ENCODE data around the gene GPR55. TPM values are rescaled to one million over a fixed set of nuclear protein-coding genes. Genes with fewer than 3 reads are reported as not detected.

The GPR55 gene
- total RNA-seq, 1 experiment from 2014 or later: not detected

DNA sequence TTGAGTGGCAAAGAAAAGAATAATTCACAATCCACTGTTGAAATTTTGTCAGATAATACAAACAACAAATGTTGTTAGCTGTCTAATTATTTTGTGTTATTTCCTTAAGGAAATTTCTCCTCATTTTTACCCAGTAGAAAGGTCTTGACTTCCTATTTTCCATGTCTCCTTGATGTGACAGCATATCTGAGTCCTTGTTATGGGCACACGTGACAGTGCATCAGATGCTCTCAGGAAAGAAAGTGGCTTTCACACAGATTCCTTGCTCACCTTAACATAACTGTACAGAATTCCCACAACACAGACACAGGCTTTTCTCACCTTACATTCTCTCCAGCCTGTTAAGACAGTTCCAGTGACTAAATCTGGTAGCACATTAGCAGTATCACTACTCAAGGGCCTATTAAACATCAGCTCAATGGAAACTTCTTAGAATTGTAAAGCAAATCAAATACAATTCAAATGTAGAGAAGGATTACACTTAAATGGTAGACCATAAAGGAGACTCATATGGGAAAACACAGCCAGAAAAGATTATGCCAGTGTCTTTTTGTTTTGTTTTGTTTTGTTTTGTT lies 30.2 kb upstream of the GPR55 start:
- H3K4me3 Mint-ChIP-seq (ENCODE audit: low read depth, unreplicated experiment): no peak overlapping the region
- TF ChIP-seq, protein P1, sequence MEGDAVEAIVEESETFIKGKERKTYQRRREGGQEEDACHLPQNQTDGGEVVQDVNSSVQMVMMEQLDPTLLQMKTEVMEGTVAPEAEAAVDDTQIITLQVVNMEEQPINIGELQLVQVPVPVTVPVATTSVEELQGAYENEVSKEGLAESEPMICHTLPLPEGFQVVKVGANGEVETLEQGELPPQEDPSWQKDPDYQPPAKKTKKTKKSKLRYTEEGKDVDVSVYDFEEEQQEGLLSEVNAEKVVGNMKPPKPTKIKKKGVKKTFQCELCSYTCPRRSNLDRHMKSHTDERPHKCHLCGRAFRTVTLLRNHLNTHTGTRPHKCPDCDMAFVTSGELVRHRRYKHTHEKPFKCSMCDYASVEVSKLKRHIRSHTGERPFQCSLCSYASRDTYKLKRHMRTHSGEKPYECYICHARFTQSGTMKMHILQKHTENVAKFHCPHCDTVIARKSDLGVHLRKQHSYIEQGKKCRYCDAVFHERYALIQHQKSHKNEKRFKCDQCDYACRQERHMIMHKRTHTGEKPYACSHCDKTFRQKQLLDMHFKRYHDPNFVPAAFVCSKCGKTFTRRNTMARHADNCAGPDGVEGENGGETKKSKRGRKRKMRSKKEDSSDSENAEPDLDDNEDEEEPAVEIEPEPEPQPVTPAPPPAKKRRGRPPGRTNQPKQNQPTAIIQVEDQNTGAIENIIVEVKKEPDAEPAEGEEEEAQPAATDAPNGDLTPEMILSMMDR (IDR thresholded peaks at IDR 0.05; ENCODE audit: unreplicated experiment): no peak
- intact Hi-C loops (cut with micrococcal nuclease; ENCODE audit: unreplicated experiment): no loop called here
- BruUV-seq (replicated peaks): no TSS peak
- H3K36me3 Mint-ChIP-seq (ENCODE audit: insufficient read depth, unreplicated experiment): no peaks in the 10 kb centered on the region
- no peak for DNase-seq
- H3K27ac Mint-ChIP-seq (ENCODE audit: unreplicated experiment): no peak overlapping the region
- CTCF ChIA-PET: no interaction called here
- peaks cover 9% of the 10 kb centered on the region for H3K4me1 Mint-ChIP-seq (ENCODE audit: low read depth, unreplicated experiment)
- H3K9me3 Mint-ChIP-seq (ENCODE audit: low read depth, unreplicated experiment): no peaks in the 10 kb centered on the region
- peaks cover 96% of the 10 kb centered on the region for H3K27me3 Mint-ChIP-seq (ENCODE audit: unreplicated experiment)

DNA sequence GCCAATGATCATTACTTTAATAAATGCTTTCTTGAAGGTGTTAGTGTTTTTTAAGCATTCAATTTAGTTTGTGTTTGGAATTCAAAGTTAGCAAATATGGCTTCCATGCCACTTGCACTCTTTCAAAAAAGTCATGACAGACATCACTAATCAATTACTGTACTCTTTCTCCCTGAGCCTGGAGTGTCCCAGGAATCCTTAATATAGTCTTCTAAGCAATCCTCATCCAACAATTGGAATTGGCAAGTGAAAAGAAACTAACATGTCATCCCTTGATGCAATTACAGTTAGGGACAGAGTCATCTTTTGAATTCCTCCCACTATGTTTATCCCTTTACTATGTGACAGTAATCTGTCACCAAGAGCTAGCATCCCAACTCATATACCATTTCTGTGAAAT lies 29.7 kb upstream of the GPR55 start:
- Mint-ChIP-seq H3K4me3 (ENCODE audit: low read depth, unreplicated experiment) (no peak overlapping the region), H3K27me3 (ENCODE audit: unreplicated experiment) (peaks cover 96% of the 10 kb centered on the region), H3K27ac (ENCODE audit: unreplicated experiment) (no peak overlapping the region), H3K36me3 (ENCODE audit: insufficient read depth, unreplicated experiment) (no peaks in the 10 kb centered on the region), H3K4me1 (ENCODE audit: low read depth, unreplicated experiment) (peaks cover 9% of the 10 kb centered on the region), H3K9me3 (ENCODE audit: low read depth, unreplicated experiment) (no peaks in the 10 kb centered on the region)
- TF ChIP-seq, protein P1 (IDR thresholded peaks at IDR 0.05; ENCODE audit: unreplicated experiment): no peak
- CTCF ChIA-PET: no interaction called here
- no TSS peak for BruUV-seq (replicated peaks)
- intact Hi-C loops (cut with micrococcal nuclease; ENCODE audit: unreplicated experiment): no loop called here
- DNase-seq: no peak

DNA sequence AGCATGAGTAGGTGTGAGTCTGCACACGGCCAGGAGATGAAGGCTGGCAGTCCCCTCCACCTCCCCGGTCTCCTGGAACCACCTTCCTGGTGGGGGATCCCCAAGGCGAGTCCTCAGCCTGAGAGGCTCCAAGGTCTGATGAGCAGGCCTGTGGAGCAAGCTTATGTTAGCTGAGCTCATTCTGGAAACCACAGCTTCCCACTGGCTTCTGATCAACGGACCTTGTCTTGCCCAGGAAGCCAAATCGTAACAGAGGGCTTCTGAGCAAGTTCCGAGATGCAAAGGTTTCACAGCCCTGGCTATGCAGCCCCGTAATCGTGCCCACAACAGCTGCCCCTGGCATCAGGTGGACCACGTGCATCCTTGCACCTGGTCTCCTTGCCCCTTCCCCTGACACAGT lies 28.8 kb upstream of the GPR55 start:
- H3K4me1 Mint-ChIP-seq (ENCODE audit: low read depth, unreplicated experiment): peaks cover 9% of the 10 kb centered on the region
- intact Hi-C loops (cut with micrococcal nuclease; ENCODE audit: unreplicated experiment): no loop called here
- H3K36me3 Mint-ChIP-seq (ENCODE audit: insufficient read depth, unreplicated experiment): no peaks in the 10 kb centered on the region
- DNase-seq: no peak
- no TSS peak for BruUV-seq (replicated peaks)
- peaks cover 90% of the 10 kb centered on the region for H3K27me3 Mint-ChIP-seq (ENCODE audit: unreplicated experiment)
- no peaks in the 10 kb centered on the region for H3K9me3 Mint-ChIP-seq (ENCODE audit: low read depth, unreplicated experiment)
- CTCF ChIA-PET: no interaction called here
- H3K27ac Mint-ChIP-seq (ENCODE audit: unreplicated experiment): no peak overlapping the region
- no peak overlapping the region for H3K4me3 Mint-ChIP-seq (ENCODE audit: low read depth, unreplicated experiment)
- TF ChIP-seq, protein P1 (IDR thresholded peaks at IDR 0.05; ENCODE audit: unreplicated experiment): no peak

DNA sequence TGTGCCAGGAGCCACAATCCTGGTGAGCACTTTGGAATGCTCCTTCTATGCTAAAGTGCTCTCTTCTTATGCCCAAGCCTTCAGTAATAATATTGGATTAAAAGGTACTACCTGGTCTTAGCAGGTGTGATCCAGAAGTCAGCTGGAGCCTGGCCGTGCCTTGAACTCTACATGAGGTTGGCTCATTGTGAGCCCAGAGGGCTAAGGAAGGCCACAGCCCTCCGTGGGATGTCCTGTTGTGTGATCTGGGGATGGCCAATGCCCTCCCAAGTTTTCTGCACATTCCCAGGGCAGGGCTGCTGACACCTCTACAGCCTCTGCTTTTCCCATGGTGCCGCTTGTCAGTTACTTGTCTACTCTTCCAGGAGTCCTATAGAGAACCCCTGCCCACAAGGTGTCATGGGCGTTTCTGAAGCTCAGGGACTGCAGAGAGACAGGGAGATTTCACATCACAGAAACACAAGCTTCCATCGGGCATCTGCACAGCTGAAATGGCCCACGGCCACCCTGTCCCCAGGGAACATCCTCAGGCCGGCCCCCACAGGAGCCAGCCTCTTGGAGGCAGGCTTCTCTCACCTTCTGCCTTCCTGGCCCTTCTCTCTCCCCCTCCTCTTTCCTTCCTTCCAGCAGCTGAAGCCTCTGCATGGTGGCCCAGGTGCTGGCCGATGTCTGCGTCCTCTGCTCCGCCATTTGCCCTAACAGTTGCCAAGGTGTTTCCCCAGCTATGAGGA lies 27.3 kb upstream of the GPR55 start:
- BruUV-seq (replicated peaks): no TSS peak
- peaks cover 3% of the 10 kb centered on the region for H3K4me1 Mint-ChIP-seq (ENCODE audit: low read depth, unreplicated experiment)
- DNase-seq: no peak
- no peaks in the 10 kb centered on the region for H3K9me3 Mint-ChIP-seq (ENCODE audit: low read depth, unreplicated experiment)
- CTCF ChIA-PET: no interaction called here
- H3K27ac Mint-ChIP-seq (ENCODE audit: unreplicated experiment): no peak overlapping the region
- no peak overlapping the region for H3K4me3 Mint-ChIP-seq (ENCODE audit: low read depth, unreplicated experiment)
- intact Hi-C loops (cut with micrococcal nuclease; ENCODE audit: unreplicated experiment): no loop called here
- TF ChIP-seq, protein P1 (IDR thresholded peaks at IDR 0.05; ENCODE audit: unreplicated experiment): no peak
- H3K27me3 Mint-ChIP-seq (ENCODE audit: unreplicated experiment): peaks cover 90% of the 10 kb centered on the region
- no peaks in the 10 kb centered on the region for H3K36me3 Mint-ChIP-seq (ENCODE audit: insufficient read depth, unreplicated experiment)
